Body of pancreas (tissue), 4 donors: ENCODE results near the gene TMA16. TPM values are rescaled to one million over a fixed set of nuclear protein-coding genes. Genes with fewer than 3 reads are reported as not detected.

Experiments used
- ATAC-seq: fragments of 150-250 bp; one replicate; pipeline ENCODE4 v1.9.1; 2016
- DNase-seq, 4 donors: peaks; one replicate each; pipeline ENCODE4 v3.0.0-alpha.2; 2019
- H3K27ac ChIP-seq, 4 donors: fragments of 200-600 bp; sonication (generic); 1 replicate in 3 of 4; 2 replicates in 1 of 4; pipeline versions ENCODE4 v1.5.1 to v1.6.1; 2016 to 2019; ENCODE audit warnings: mild to moderate bottlenecking in 1 of 4, mixed read lengths in 1 of 4, moderate library complexity in 1 of 4
- H3K27me3 ChIP-seq, 2 donors: fragments of 200-600 bp; sonication (generic); one replicate each; pipeline ENCODE4 v1.6.0; 2016; ENCODE audit warnings: mild to moderate bottlenecking in 1 of 2
- H3K36me3 ChIP-seq, 2 donors: fragments of 200-600 bp; sonication (generic); replicated peaks in 1 of 2; 2 replicates each; pipeline ENCODE4 v1.5.1; 2016; ENCODE audit warnings: low read depth in 2 of 2; ENCODE audit not compliant: insufficient read depth in 1 of 2
- H3K4me1 ChIP-seq: fragments of 200-600 bp; sonication (generic); one replicate; pipeline ENCODE4 v1.6.0; 2016
- H3K4me3 ChIP-seq, 2 donors: fragments of 200-600 bp; sonication (generic); 1 replicate in 1 of 2; 2 replicates in 1 of 2; pipeline ENCODE4 v1.5.1; 2016 to 2019
- H3K9me3 ChIP-seq, 3 donors: fragments of 200-600 bp; sonication (generic); 1 replicate in 2 of 3; 2 replicates in 1 of 3; pipeline ENCODE4 v1.5.1; 2016
- CTCF ChIP-seq, 7 experiments: fragments of 450-650 bp in 4 of 7; fragments of 200-600 bp in 3 of 7; sonication (generic) in 3 of 7; IDR thresholded peaks; one replicate each; pipeline ENCODE4 v1.5.1; 2016 to 2019; ENCODE audit warnings: antibody characterized with exemption in 7 of 7
- POLR2A ChIP-seq, 3 donors: fragments of 450-650 bp; IDR thresholded peaks; one replicate each; pipeline ENCODE4 v1.6.1; 2016; ENCODE audit warnings: antibody characterized with exemption in 3 of 3, mild to moderate bottlenecking in 2 of 3
- WGBS, 2 donors: methylation state at CpG; one replicate each; pipeline ENCODE4 v1.1.5; 2017; 5-methylcytosine and 5-hydroxymethylcytosine counted together
- intact Hi-C: fragments of 100-400 bp; cut with DNase I; formaldehyde crosslinking; loops from one replicate; pipeline ENCODE4 v1.15.1; 2023
- total RNA-seq, 2 donors: library from RNA; depleted of rRNA; stranded (reverse); fragments of >200 nt; gene quantifications; one replicate each; pipeline ENCODE4 v1.1.0, GENCODE V29; 2016

TMA16 gene
- total RNA-seq, 2 donors from 2014 or later = 17.5 to 19.2 TPM

GRCh38 chr4:163489929-163490328 is 4.6 kb upstream of the TMA16 start:
- Histone ChIP-seq H3K36me3 (no peaks in the 10 kb centered on the region), H3K27me3 (no peaks in the 10 kb centered on the region), H3K9me3 (no peaks in the 10 kb centered on the region), H3K4me1 (no peaks in the 10 kb centered on the region), H3K4me3 (no peak overlapping the region), H3K27ac (no peak overlapping the region)
- DNase-seq (no peak), ATAC-seq (no peak)
- WGBS, 2 donors = 38 to 50% methylated on average over 1 of the region's 1 CpG
- no peak for TF ChIP-seq CTCF (IDR thresholded peaks at IDR 0.05)
- TF ChIP-seq POLR2A (IDR thresholded peaks at IDR 0.05) = no peak
- intact Hi-C loops = no loop called here

DNA sequence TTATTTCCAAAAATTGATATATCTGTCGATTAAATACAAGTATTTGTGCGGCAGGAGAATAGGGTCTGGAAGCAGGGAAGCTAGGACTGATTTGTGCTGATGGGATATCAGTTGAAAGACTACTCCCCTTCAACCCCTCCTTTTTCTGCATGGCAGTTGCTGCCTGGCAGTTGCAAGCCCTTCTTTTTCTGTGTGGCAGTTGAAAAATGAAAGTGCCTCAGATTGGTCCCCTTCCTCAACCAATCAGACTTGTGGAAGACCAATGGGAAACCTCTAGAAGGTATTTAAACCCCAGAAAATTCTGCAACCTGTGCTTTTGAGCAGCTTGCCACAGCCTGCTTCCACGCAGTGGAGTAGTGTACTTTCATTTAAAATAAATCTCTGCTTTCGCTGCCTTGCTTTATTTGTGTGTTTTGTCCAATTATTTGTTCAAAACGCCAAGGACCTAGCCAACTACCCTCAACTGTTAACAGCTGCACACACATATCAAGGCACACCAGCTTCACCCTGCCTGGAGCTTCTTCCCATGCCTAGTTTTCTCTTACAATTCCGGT is 1.5 kb upstream of the TMA16 start:
- H3K36me3 ChIP-seq = no peaks in the 10 kb centered on the region
- 79 to 83% methylated on average over 6 of the region's 6 CpGs for WGBS, 2 donors
- no peak for DNase-seq
- no peak for ATAC-seq
- TF ChIP-seq POLR2A (IDR thresholded peaks at IDR 0.05) (no peak), CTCF (IDR thresholded peaks at IDR 0.05) (no peak)
- H3K27ac ChIP-seq = no peak overlapping the region
- H3K4me1 ChIP-seq = peaks cover 13% of the 10 kb centered on the region
- H3K27me3 ChIP-seq = no peaks in the 10 kb centered on the region
- intact Hi-C loops = no loop called here
- H3K4me3 ChIP-seq = no peak overlapping the region
- no peaks in the 10 kb centered on the region for H3K9me3 ChIP-seq

- Histone ChIP-seq H3K4me1 (peaks cover 13% of the 10 kb centered on the region), H3K36me3 (no peaks in the 10 kb centered on the region), H3K27me3 (no peaks in the 10 kb centered on the region), H3K9me3 (no peaks in the 10 kb centered on the region), H3K4me3 (peak overlapping the region in 1 of 2 donors; percentile 58), H3K27ac (peak overlapping the region; percentile 83 to 88 (median 86))
- WGBS, 2 donors = 36 to 55% methylated on average over 27 to 28 of the region's 28 CpGs
- DNase-seq = peak in 1 of 4 donors; percentile 19
- intact Hi-C loops = no loop called here
- no peak for TF ChIP-seq POLR2A (IDR thresholded peaks at IDR 0.05)
- TF ChIP-seq CTCF (IDR thresholded peaks at IDR 0.05) = no peak
- peak; percentile 8 for ATAC-seq
Measured at GRCh38 chr4:163493643-163494359, 689 bp upstream of the TMA16 start.

DNA sequence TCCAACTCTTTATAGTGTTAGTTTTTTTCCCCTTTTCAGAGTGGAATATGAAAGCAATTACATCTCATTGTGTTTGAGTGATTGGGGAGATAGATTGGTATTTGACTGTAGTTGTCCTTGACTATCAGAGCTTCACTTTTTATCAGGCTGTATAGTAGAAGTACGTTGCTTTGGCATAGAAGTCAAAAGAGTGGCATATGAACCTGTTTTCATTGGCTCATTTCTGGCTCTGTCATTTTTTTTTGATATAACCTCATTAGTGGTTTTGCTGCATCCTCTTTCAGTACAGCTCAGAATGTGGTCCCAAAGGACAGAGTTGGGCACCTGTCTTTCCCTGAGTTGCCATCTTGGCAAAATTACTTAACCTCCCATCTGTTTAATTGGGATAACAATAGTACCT is 1.4 kb downstream of the TMA16 start:
- H3K9me3 ChIP-seq = no peaks in the 10 kb centered on the region
- no peaks in the 10 kb centered on the region for H3K36me3 ChIP-seq
- 5 to 10% methylated on average over 1 of the region's 1 CpG for WGBS, 2 donors
- no peak overlapping the region for H3K4me3 ChIP-seq
- H3K27ac ChIP-seq = peak overlapping the region in 1 of 4 donors; percentile 85
- intact Hi-C loops = no loop called here
- ATAC-seq = no peak
- DNase-seq = no peak
- no peak for TF ChIP-seq POLR2A (IDR thresholded peaks at IDR 0.05)
- TF ChIP-seq CTCF (IDR thresholded peaks at IDR 0.05) = no peak
- no peaks in the 10 kb centered on the region for H3K27me3 ChIP-seq
- H3K4me1 ChIP-seq = peaks cover 13% of the 10 kb centered on the region

GRCh38 chr4:163500586-163500985 is 6.1 kb downstream of the TMA16 start:
- TF ChIP-seq CTCF (IDR thresholded peaks at IDR 0.05) = no peak
- no peak for TF ChIP-seq POLR2A (IDR thresholded peaks at IDR 0.05)
- Histone ChIP-seq H3K4me3 (no peak overlapping the region), H3K27ac (no peak overlapping the region), H3K9me3 (no peaks in the 10 kb centered on the region), H3K4me1 (peaks cover 22% of the 10 kb centered on the region), H3K36me3 (no peaks in the 10 kb centered on the region), H3K27me3 (no peaks in the 10 kb centered on the region)
- WGBS, 2 donors = 79 to 88% methylated on average over 1 of the region's 1 CpG
- intact Hi-C loops = no loop called here
- DNase-seq = no peak
- ATAC-seq = no peak
